Keratinocyte (primary cell): ENCODE results near the gene RBM38. TPM values are rescaled to one million over a fixed set of nuclear protein-coding genes. Genes with fewer than 3 reads are reported as not detected.

Experiments used
- DNase-seq: peaks from one replicate; pipeline ENCODE4 v3.0.0-alpha.2; 2011; ENCODE audit warnings: low read depth, missing footprints, low spot score
- FAIRE-seq: peaks from 2 replicates; lab custom pipeline; 2011; peaks lifted over from hg19 to GRCh38; lab: Jason Lieb, UNC
- H2AFZ ChIP-seq: 2 replicates; pipeline ENCODE4 v1.6.0; 2012; ENCODE audit warnings: low read length, control low read depth, inconsistent platforms; ENCODE audit not compliant: control insufficient read depth
- H3K27ac ChIP-seq: 2 replicates; pipeline ENCODE4 v1.5.1; 2011; ENCODE audit warnings: low read length; ENCODE audit not compliant: control insufficient read depth, insufficient read depth
- H3K27me3 ChIP-seq: 3 replicates; pipeline ENCODE4 v1.6.0; 2011; ENCODE audit warnings: low read length; ENCODE audit not compliant: control insufficient read depth, insufficient read depth; ENCODE audit errors: extremely low read depth
- H3K36me3 ChIP-seq, 2 experiments: 2 replicates in 1 of 2; 3 replicates in 1 of 2; pipeline ENCODE4 v1.5.1; 2011; ENCODE audit warnings: low read length in 2 of 2, mild to moderate bottlenecking in 1 of 2; ENCODE audit not compliant: control insufficient read depth in 2 of 2, insufficient read depth in 2 of 2; ENCODE audit errors: extremely low read depth in 1 of 2
- H3K4me1 ChIP-seq: 3 replicates; pipeline ENCODE4 v1.5.1; 2011; ENCODE audit warnings: low read length; ENCODE audit not compliant: control insufficient read depth, insufficient read depth; ENCODE audit errors: extremely low read depth
- H3K4me2 ChIP-seq: 3 replicates; pipeline ENCODE4 v1.6.0; 2011; ENCODE audit warnings: low read depth, low read length; ENCODE audit not compliant: control insufficient read depth, insufficient read depth; ENCODE audit errors: extremely low read depth
- H3K4me3 ChIP-seq, 3 experiments: fragments of 200-600 bp in 1 of 3; sonication (generic) in 1 of 3; 2 replicates in 2 of 3; 3 replicates in 1 of 3; pipeline ENCODE4 v1.5.1; 2011 to 2016; ENCODE audit warnings: low read length in 3 of 3, mild to moderate bottlenecking in 3 of 3, control low read depth in 2 of 3, inconsistent platforms in 1 of 3, low read depth in 1 of 3, mixed read lengths in 1 of 3, mixed run types in 1 of 3, moderate library complexity in 1 of 3; ENCODE audit not compliant: control insufficient read depth in 2 of 3, insufficient read depth in 2 of 3; ENCODE audit errors: extremely low read depth in 1 of 3
- H3K79me2 ChIP-seq: 2 replicates; pipeline ENCODE4 v1.6.0; 2012; ENCODE audit warnings: low read length; ENCODE audit not compliant: control insufficient read depth, insufficient read depth
- H3K9ac ChIP-seq: 3 replicates; pipeline ENCODE4 v1.6.0; 2011; ENCODE audit warnings: low read length; ENCODE audit not compliant: control insufficient read depth, insufficient read depth; ENCODE audit errors: extremely low read depth
- H3K9me1 ChIP-seq: 3 replicates; pipeline ENCODE4 v1.6.0; 2011; ENCODE audit warnings: low read length; ENCODE audit not compliant: control insufficient read depth, insufficient read depth; ENCODE audit errors: extremely low read depth
- H3K9me3 ChIP-seq: 2 replicates; pipeline ENCODE4 v1.5.1; 2012; ENCODE audit warnings: low read depth, low read length; ENCODE audit not compliant: control insufficient read depth
- H4K20me1 ChIP-seq: 3 replicates; pipeline ENCODE4 v1.6.0; 2011; ENCODE audit warnings: low read length; ENCODE audit not compliant: control insufficient read depth, insufficient read depth; ENCODE audit errors: extremely low read depth
- EZH2 ChIP-seq: IDR thresholded peaks from one replicate; pipeline ENCODE4 v1.6.1; 2012; ENCODE audit warnings: inconsistent platforms, mild to moderate bottlenecking, low read length, moderate library complexity
- dilution Hi-C: fragments of 300-500 bp; cut with MboI; formaldehyde crosslinking; loops from one replicate; pipeline ENCODE4 v1.7.0; 2020; ENCODE audit warnings: low sequenced_read_pairs; ENCODE audit not compliant: extremely low pct_ligation_motif_present
- polyA plus RNA-seq, 5 experiments: library from polyadenylated mRNA; depleted of rRNA in 3 of 5; stranded (reverse) in 3 of 5; stranded (forward) in 1 of 5; unstranded in 1 of 5; fragments of >200 nt; gene quantifications; 1 replicate in 1 of 5; 2 replicates in 3 of 5; 3 replicates in 1 of 5; pipeline versions ENCODE4 v1.2.1 to v1.2.3, GENCODE V29; 2011 to 2012; ENCODE audit warnings: missing spikeins in 2 of 5, low read depth in 1 of 5, low replicate concordance in 1 of 5
- TF ChIP-seq, protein P1 (sequence below), 3 experiments: IDR thresholded peaks in 1 of 3; conservative IDR thresholded peaks in 1 of 3; optimal IDR thresholded peaks in 1 of 3; 2 replicates in 2 of 3; 3 replicates in 1 of 3; pipeline versions ENCODE3 to v1.5.1; 2011; ENCODE audit warnings: low read length in 3 of 3, mild to moderate bottlenecking in 3 of 3, moderate library complexity in 2 of 3, control low read depth in 1 of 3, inconsistent platforms in 1 of 3; ENCODE audit not compliant: insufficient read depth in 2 of 3; ENCODE audit errors: extremely low read depth in 1 of 3

The RBM38 gene
- polyA plus RNA-seq, 1 donor (not counting 4 experiments of a cell fraction or from before 2014, with no cell fraction given): 5.1 TPM

DNA sequence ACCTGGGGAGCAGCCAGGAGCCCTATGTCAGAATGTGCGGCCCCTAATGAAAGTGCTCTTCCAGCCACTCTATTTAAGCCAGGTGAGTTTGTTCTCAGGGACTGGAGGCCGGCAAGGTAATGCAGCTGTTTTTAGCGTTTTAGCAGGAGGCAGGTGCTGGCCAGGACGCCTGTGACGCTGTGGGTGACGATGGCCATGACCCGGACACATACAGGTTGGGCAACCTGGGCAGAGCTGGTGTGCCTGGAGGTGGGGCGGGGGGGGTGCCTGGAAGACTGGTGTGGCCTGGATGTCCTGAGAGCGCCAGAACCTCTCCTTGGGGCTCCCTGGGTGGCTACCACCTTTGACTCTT, 51.7 kb downstream of the RBM38 start:
- Histone ChIP-seq H3K9me1 (no peaks in the 10 kb centered on the region), H3K36me3 (no peaks in the 10 kb centered on the region), H3K79me2 (no peaks in the 10 kb centered on the region), H3K4me3 (no peak overlapping the region), H3K9ac (no peak overlapping the region), H2AFZ (no peak overlapping the region), H3K4me2 (no peak overlapping the region), H3K4me1 (no peaks in the 10 kb centered on the region), H3K27me3 (peaks cover 44% of the 10 kb centered on the region), H4K20me1 (peaks cover 2% of the 10 kb centered on the region), H3K9me3 (peaks cover 4% of the 10 kb centered on the region), H3K27ac (no peak overlapping the region)
- no peak for TF ChIP-seq EZH2
- TF ChIP-seq, protein P1, sequence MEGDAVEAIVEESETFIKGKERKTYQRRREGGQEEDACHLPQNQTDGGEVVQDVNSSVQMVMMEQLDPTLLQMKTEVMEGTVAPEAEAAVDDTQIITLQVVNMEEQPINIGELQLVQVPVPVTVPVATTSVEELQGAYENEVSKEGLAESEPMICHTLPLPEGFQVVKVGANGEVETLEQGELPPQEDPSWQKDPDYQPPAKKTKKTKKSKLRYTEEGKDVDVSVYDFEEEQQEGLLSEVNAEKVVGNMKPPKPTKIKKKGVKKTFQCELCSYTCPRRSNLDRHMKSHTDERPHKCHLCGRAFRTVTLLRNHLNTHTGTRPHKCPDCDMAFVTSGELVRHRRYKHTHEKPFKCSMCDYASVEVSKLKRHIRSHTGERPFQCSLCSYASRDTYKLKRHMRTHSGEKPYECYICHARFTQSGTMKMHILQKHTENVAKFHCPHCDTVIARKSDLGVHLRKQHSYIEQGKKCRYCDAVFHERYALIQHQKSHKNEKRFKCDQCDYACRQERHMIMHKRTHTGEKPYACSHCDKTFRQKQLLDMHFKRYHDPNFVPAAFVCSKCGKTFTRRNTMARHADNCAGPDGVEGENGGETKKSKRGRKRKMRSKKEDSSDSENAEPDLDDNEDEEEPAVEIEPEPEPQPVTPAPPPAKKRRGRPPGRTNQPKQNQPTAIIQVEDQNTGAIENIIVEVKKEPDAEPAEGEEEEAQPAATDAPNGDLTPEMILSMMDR (optimal IDR thresholded peaks at IDR 0.05 in 1 of 3, IDR thresholded peaks at IDR 0.05 in 1 of 3, conservative IDR thresholded peaks at IDR 0.05 in 1 of 3; ENCODE audit: extremely low read depth in 1 of 3, insufficient read depth in 2 of 3, low read length in 3 of 3): no peak
- DNase-seq: no peak
- no peak for FAIRE-seq
- dilution Hi-C loops: no loop called here

DNA sequence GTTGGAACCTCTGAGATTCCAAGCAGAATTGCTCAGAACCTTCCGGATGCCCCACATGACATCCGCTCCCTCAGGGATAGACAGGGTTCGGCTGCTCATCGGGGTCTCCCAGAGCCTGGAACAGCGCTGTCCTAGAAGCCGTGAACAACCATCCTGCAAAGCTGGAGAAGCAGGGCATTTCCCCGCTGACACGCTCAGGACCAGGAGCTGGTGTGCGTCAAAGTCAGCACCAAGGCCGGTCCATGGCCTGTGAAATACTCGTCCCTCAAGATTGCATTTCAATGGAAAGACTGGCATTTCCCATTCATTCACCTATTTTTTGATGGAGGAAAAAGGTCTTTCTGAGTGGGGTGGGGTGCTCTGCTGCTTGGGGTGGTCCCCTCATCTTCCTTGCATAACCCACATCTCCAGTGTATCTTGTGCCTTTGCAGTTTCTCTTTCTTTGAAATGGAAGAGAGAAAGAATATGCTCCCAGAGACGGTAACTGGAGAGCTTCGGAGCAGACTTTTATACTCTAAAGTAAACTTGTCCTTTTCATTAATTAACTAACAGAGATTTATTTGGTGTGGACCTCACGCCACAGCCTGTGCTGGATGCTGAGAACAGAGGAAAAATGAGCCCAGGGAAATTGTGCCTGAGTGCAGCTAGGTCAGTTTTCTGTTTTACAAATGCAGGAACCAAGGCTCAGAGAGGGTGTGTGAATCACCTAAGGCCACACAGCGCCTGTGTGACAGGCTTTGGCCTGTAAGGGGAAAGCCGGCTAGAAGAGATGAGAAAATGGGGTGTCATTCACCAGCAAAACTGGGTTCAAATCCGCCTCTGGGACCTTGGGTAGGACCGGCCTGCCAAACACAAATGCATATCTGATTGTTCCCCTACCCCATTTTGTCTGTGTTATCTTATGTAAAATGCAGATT, 52.4 kb downstream of the RBM38 start:
- H2AFZ ChIP-seq: no peak overlapping the region
- H3K27ac ChIP-seq: no peak overlapping the region
- H4K20me1 ChIP-seq: peaks cover 2% of the 10 kb centered on the region
- no peak for FAIRE-seq
- H3K79me2 ChIP-seq: no peaks in the 10 kb centered on the region
- no peak overlapping the region for H3K9ac ChIP-seq
- H3K9me3 ChIP-seq: peaks cover 4% of the 10 kb centered on the region
- DNase-seq: no peak
- H3K4me1 ChIP-seq: no peaks in the 10 kb centered on the region
- no peak overlapping the region for H3K4me3 ChIP-seq
- dilution Hi-C loops: no loop called here
- H3K36me3 ChIP-seq: no peaks in the 10 kb centered on the region
- H3K4me2 ChIP-seq: no peak overlapping the region
- no peak for TF ChIP-seq EZH2
- TF ChIP-seq, protein P1 (optimal IDR thresholded peaks at IDR 0.05 in 1 of 3, IDR thresholded peaks at IDR 0.05 in 1 of 3, conservative IDR thresholded peaks at IDR 0.05 in 1 of 3; ENCODE audit: extremely low read depth in 1 of 3, insufficient read depth in 2 of 3, low read length in 3 of 3): no peak
- peaks cover 52% of the 10 kb centered on the region for H3K27me3 ChIP-seq
- no peaks in the 10 kb centered on the region for H3K9me1 ChIP-seq
